SK-N-SH (cell line): ENCODE results near the gene ATP11B.

Experiments
- CTCF ChIP-seq: fragments of 200-600 bp; sonication (generic); IDR thresholded peaks from 2 replicates; pipeline ENCODE4 v1.6.1; 2017; ENCODE audit warnings: antibody characterized with exemption, mild to moderate bottlenecking, moderate library complexity
- EP300 ChIP-seq, 2 experiments: IDR thresholded peaks; 2 replicates each; pipeline versions ENCODE4 v1.4.0 to v1.6.1; 2012; ENCODE audit warnings: borderline replicate concordance in 1 of 2, low read depth in 1 of 2, low read length in 1 of 2
- EZH2phosphoT487 ChIP-seq: fragments of 200-600 bp; sonication (generic); IDR thresholded peaks from 2 replicates; pipeline ENCODE4 v1.6.1; 2017; ENCODE audit warnings: low read depth, mixed run types, mild to moderate bottlenecking, antibody characterized with exemption, moderate library complexity, borderline replicate concordance
- FOXJ3 ChIP-seq: sonication (generic); formaldehyde crosslinking; IDR thresholded peaks from 2 replicates; pipeline ENCODE4 v1.5.1; 2020; ENCODE audit warnings: mild to moderate bottlenecking, missing genetic modification reagents
- MEF2A ChIP-seq: IDR thresholded peaks from 2 replicates; pipeline ENCODE4 v1.4.0; 2012; ENCODE audit warnings: low read depth, borderline replicate concordance
- PBX3 ChIP-seq: IDR thresholded peaks from 2 replicates; pipeline ENCODE4; 2012
- TEAD4 ChIP-seq: IDR thresholded peaks from 2 replicates; pipeline ENCODE4 v1.4.0; 2012; ENCODE audit warnings: mild to moderate bottlenecking, borderline replicate concordance; ENCODE audit not compliant: insufficient read depth
- YY1 ChIP-seq: IDR thresholded peaks from 2 replicates; pipeline ENCODE4 v1.4.0; 2012; ENCODE audit warnings: low read depth, mild to moderate bottlenecking

GRCh38 chr3:182765287-182765686 lies 28.0 kb upstream of the ATP11B start:
- TF ChIP-seq EP300 (IDR thresholded peaks at IDR 0.05; ENCODE audit: borderline replicate concordance in 1 of 2, low read depth in 1 of 2, low read length in 1 of 2) (no peak), TEAD4 (no peak), PBX3 (no peak), FOXJ3 (CRISPR knock-in tag) (no peak), YY1 (no peak), CTCF (no peak), EZH2phosphoT487 (no peak), MEF2A (no peak)
